HUDEP-2 (cell line): ENCODE results near the gene BRD4.

Experiments used
- DNase-seq, 76 experiments: peaks; one replicate each; lab custom pipeline; 2025; ENCODE audit not compliant: unreplicated experiment in 76 of 76; lab: John Stamatoyannopoulos, UW

The BRD4 gene

DNA sequence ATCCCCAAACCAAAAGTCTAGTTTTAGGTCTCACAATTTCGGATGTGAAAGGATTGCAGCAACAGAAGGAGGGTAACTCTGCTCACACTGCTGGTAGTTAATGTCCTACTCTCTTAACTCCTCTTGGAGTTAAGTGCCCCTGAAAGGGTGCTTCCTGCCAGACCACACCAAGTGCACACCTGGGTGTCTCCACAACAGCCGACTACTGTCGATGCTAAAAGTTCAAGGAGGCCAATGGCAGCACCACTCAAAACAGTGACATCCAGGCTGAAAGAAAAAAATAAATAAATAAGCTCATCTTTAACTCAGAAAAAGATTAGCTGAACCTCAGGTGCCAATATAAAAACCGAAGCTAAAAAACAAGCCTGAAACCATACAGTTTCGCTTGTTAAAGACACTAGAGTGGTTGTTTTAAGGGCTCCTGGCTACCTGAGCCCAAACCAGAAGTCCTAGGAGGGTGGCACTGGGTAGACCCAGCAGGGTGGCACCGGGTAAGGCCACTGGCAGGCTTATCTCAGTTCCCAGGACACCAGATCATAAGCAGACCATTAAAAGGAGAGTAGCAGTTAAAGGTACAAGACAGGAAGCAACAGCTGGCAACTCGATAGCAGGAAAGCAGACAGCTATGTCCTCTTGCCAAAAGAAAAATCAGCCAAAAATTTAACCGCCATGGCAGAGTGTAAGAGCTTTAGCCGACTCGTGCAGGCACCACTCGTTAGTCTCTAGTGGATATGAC, 39.3 kb downstream of the BRD4 start:
- DNase-seq: peak in 75 of 76 experiments; percentile 32 to 98 (median 86)

DNA sequence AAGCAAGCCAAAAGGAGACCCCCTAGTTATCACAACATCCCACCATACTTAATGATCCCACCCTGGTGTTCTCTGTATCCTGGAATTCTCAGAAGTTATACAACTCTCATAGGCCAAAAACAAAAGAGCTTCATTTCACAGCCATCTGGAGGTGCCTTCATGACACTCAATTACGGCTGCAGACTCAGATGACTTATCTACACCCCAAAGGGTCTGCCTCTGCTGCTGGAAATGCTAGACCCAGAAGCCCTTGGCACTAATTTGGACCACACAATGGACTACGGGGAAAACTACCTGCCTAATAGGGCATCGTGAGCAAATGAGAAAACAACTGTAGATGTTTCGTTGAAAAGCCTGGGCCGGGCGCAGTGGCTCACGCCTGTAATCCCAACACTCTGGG, 40.2 kb downstream of the BRD4 start:
- no peak for DNase-seq

DNA sequence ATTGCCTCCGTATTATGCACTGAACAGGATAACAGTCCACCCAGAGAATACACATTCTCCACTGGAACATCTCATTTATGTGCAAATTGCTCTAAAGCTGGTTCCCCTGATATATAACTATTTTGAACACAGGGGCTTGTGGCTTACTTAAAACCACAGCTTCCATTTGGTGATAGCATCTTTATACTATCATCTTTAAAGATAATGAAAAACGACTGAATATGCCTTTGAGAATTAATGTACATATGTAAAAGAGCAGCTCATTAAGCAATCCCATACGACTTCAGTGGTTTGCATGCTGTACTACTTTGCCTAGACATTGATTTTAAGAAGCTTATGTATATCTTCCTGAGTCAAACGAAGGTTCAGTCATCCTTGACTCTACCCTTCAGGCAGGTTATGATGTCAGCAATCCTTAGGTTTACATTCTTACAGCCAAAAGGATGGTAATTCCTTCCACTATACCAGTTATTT, 40.8 kb downstream of the BRD4 start:
- DNase-seq: peak in 7 of 76 experiments; percentile 22 to 47 (median 27)

DNA sequence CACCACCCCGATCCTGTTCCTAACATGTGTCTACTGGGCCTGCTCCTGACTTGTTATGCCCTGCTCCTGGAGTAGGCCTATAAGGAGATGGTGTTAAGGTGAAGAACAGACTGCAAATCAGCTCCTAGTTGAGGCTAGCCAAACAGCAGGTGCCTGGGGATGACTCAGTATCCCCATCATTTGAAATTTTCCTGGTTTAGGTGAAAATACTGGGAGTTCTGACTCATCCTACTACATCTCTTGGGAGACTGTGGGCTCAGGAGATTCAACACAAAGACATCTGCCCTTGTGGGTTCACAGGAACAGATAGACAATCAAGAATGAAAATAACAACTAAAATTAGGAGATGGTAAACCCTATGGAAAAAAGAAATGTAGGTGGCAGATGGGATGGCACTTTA, 41.2 kb downstream of the BRD4 start:
- DNase-seq: no peak

DNA sequence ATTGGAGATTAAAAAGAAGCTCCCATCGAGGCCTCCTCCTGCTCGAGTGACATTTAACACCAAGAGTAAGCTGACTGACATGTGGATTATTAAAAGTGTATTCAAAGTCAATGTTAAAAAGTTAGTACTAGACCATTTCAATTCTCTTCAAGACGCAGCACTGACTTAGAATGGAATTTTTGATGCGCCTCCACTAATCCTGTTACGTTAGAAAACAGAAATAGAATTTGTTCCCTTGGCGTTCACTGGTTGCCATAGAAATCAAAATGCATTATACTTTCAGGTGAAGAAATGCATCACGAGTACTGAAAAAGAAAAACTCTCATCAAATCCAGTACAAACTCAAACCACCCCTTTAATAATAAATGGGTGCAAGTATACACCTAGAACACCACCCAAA, 42.2 kb downstream of the BRD4 start:
- DNase-seq: no peak

DNA sequence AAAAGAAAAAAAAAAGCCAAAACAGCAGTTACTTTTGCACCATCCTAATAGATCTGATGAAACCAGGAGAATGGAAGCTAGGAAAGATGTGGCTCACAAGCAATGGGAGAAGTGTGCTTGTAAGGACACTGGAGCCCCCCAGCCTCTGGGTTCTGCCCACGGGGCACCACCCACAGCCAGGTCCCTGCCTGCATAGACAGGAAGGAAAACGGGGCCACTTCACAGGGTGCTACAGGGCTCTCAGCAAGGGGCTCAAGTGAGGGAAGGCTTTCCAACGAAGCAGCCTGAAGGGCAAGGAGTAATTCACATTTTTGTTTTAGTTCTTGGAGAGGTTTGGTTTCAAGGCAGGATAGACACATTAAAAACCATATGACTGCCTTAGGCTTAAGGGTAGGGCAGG, 42.7 kb downstream of the BRD4 start:
- DNase-seq: no peak

DNA sequence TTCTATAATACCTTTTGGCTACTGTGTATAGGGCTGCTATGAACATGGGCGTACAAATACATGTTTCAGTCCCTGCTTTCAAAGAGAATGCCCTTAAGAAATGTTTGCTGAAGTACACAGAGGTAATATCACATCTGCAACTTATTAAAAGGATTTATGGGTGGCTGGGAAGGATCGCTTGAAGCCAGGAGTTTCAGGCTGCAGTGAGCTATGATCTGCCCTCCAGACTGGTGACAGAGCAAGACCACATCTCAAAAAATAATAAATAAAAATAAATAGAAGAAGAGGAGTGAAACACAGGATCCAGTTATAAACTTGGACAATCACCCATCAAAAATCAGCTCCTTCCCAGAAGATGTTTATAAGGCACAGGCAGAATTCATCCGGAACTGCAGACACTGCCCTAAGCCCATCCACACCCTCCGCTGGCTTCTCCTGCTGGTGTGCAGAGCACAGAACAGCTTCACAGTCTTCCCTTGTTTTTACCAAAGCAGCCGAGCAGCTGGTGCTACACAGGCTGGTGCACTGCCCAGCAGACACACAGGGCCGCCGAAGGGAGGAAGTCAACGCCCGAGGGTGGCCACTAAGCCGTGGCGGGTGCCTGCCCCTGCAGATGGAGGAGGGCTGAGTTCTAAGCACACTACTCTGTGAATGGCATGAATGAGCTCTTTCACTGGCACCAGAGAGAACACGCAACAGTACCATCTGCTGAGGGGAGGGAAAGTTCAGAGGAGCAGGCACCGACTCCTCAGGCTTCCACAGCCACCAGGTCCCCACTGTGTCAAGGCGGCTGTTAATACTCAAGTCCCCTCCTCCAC, 44.0 kb downstream of the BRD4 start:
- DNase-seq: peak in 52 of 76 experiments; percentile 26 to 66 (median 46)

DNA sequence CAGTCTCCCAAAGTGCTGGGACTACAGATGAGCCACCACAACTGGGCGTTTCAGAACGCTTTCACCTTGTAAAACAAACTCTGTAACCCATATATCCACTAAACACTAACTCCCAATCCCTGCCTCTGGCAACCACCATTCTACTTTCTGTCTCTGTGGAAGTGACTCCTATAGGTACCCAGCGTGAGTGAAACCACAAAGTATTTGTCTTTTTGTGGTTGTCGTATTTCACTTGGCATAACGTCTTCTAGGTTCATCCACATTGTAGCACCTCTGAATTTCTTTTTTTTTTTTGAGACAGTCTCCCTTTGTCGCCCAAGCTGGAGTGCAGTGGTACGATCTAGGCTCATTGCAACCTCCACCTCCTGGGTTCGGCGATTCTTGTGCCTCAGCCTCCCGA, 44.8 kb downstream of the BRD4 start:
- no peak for DNase-seq

DNA sequence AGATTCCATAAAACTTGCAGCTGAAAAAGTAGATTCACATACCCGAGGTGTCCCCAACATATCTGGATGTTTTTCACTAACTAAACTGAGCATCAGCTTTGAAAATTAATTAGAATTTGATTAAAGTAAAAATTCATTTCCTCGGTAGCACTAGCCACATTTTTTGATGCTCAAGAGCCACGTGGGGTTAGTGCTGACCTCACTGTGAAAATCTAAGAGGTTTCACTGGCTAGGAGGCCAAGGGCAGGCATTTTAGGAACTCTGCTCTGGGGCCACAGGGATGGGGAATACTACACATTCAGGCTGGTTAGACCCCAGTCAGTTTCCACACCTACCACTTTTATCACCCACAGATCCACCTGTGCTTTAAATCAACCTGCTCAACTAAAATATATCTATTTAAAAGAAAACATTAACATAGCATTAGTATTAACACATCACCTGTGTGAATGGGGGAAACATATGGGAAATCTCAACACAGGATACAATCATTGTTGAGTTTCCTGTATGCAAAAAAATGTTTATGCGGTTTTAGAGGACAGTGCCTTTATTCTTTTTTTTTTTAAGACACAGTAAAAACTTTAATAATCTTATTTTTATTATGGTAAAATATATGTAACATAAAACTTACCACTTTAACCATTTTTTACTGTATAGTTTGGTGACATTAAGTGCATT, 45.5 kb downstream of the BRD4 start:
- DNase-seq: no peak

DNA sequence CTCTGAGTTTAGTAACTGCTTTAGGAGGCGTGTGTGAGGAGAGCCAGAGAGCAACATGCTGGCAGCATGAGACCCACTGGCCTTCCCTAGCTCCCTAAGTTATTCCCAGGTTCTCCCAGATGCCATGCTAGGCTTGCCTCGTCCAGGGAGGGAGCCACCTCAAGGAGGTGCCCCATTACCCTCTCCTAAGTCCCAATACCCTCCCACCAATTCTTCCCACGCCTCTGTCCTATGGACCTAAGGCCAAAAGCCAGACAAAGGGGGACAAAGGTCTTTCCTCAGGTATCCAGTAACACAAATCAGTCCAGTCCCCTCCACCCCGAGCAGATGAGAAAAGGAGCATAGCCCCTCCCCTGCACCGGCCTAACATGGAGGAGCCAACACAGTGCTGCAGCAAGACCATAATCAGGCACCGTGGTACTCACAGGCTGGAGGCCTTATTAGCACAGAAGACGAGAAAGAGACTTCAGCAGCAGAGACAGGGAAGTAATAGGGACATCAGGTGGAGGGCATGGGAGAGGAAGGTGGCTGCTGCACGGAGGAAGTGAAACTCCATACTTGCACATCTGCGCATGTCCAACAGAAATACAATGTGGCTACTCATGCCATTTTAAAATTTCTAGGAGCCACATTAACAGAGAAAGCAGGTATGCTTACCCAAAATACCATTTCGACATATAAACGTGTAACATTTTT, 46.3 kb downstream of the BRD4 start:
- no peak for DNase-seq

DNA sequence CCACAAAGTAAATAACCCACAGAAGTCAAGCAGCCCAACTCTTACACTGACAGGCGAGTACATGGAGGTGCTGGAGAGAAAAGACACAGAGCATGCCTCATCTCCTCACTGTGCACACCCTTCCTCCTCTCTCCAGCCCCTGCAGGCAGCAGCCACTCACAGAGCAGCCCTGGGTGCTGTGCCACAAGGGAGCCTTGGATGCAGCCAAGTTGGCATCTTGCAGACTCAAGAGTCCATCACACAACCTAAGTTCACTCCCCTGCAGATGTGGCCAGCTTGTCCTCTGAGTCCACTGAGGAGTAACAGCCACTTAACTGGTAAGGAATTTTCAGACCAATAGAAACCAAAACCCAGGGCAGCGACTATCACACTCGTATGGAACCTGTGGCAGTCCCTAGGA, 47.4 kb downstream of the BRD4 start:
- DNase-seq: no peak

DNA sequence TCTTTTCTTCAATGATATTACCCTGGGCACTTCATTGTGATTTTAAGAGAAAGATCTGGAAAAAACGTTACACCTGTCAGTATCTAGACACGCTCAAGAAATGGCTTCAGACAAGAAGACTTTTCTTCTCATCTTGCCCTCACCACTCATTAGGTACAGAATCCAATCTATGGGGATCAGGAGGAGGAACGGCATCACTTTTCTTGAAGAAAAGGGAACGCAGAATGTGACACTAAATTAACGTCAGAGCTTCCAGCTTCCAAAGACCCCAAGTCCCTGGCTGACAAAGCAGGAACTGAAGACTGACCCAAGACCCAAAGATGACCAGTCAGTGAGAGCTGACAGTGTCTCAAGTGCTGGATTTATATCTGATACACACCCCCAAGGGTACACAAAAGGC, 48.2 kb downstream of the BRD4 start:
- DNase-seq: no peak

DNA sequence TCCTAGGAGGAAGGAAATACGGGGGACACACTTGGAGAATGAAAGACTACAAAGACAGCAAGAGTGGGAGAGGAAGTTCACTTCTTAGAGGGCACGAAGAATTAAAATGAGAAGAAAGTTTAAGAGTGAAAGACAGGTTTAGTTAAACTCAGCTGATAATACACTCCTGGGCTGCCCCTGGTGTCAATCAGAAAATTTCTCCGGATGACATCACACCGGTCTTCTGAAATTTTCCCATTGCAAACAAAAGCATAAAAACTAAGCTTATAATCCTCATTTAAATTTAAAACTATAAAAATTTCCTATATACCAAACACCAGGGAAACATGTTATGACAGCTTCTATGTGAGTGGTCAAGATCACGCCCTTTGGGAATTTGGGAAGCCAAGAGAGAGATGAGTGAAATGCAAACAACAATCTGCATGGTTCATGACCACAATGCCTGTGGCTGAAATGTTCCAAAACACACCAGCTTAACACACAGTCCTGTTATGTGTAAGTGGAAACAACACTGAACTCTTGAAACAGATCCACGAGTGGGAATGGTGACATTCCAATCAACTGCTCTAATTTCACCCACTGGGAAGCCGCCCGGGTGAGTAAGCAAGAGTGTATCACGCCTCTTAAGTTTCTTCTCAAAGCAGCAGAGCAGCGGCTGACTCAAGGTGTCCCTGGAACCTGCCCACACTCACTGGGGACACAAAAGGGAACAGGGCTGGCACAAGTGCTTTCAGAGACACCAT, 49.0 kb downstream of the BRD4 start:
- DNase-seq: no peak

DNA sequence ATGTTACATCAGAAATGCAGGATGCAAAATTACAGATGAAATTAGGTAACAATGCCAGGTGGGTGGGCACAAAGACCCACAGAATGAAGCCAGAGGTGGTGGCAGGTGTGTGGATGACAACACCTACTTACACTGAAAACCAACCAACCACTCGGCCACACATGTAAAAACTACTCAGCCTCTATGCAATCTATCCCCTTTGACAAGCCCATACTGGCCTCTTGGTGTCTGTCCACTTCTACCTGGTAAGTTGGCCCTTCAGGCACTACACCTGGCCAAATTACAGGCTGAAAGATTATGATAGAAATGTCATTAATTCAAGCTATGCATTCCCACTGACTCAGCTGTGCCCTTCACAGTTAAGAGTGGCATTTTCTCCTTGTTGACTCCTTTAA, 50.0 kb downstream of the BRD4 start:
- DNase-seq: no peak

DNA sequence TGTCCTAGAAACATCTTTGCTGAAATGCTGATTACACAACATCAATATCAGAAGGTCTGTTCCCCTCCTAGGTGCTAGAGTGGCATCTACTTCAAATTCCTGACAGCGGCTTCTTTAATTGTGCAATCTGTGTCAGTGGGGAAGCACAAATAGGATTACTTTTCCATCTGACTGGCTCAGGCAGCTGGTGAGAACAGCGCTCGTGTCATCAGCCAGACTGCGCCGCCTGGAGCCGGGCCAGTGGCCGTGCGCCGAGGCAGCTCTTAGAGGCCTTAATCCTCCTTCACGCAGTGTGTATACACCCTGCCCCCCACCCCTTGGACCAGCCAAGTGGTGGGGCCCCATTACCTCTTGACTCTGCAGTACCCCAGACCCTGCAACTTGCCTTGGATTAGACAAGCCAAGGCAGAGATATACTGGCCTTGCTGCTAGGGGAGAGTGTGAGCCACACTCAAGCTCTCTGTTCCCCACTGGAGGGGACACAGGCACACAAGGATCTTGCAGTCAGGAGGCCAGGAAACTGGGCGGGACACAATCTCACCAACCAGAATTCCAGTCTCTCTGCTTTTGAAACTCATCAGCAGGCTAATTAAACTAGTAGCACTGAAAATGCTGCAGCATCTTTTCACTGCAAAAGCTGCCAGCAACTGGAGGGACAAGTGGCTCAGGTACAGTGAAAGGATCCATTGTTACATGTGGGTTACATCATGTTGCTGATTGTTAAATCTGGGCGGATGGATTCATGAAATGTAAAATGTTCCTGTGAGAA, 51.2 kb downstream of the BRD4 start:
- DNase-seq: peak in 62 of 76 experiments; percentile 22 to 77 (median 54)

DNA sequence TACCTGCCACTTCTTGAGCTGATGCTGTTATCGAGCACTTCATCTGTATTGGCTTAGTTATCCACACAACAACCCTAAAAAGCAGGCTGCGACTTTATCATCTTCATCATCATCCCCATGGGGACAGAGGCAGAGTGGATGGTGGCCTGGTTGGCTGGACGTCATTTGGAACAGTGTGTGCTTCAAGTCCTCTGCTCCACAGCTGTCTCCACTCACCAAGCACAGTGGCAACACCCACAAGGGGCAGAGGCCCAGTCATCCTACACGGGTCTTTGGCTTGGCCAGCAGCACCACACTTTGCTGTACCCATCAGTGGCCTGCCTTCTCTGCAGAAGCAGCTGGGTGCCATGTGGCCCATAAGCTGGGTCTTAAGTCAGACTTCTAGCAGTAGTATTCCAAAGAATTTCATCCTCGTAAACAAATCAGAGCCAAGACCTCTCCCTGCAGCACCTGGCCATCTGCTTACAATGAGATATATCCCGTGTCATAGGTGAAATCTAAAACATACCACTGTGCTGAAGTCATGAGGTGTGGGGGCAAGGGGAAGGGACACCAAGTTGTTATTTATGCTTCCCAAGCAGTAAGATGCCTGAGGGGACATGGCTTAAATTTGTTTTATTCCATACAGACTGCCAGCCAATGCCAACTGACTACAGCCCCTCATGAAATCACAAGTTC, 52.2 kb downstream of the BRD4 start:
- peak in 2 of 76 experiments; percentile 16 to 22 for DNase-seq

DNA sequence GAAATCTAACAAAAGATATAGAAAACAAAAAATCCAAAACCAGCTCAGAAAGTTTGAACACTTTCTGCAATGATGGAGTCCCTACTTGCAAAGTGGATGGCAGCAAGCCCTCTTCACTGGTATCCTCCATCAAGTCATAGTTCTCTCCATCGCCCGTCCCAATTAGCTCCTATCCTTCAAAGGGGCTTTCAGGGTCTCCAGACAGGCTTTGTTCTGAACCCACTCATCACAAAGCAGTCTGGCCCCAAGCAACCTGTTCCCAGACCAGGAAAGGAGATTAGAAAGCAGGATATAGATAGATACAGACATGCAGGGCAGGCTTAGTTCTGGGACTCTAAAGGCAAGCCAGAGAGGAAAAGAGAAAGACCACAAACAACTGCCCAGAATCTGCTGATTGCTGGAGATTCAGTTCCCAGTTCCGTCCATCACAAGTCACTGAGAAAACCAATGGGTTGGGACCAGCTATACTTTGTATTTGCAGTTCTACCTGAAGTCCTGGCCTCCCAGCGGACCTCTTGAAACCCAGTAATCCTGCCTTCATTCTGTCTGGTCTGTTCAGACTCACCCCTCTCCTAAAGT, 52.9 kb downstream of the BRD4 start:
- DNase-seq: no peak

DNA sequence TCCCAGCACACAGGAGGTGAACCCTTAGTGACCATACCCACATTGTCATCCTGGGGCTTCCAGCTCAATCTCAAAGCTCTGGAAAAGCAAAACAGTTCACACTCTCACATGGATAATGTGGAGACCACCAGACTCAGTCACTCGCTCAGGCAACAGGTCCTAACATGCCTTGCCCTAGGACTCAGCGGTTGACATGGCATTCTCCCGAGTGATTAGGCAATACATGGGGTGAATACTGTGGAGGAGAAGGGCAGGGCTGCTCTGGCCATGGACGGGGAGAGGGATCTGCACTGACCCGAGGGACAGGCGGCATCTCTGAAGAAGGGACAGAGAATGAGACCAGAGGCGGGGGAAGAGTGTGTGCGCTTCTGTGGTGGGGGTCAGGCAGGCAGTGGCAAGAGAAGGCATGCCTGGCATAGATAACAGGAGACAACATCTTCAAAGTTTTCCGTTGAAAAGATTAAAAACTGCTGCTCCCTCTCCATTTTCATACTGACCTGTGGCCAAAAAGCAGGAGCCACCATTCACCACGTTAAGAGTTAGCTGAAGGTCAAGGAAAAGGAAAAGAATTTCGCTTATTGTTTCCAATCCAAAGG, 55.6 kb downstream of the BRD4 start:
- DNase-seq: peak in 45 of 76 experiments; percentile 20 to 69 (median 43)
